ENCODE measurements around the gene LSG1.

GRCh38 chr3:194647747-194648146, 24.2 kb downstream of the LSG1 start:
- TF ChIP-seq EP300 (IDR thresholded peaks at IDR 0.05; ENCODE audit: low read depth in 2 of 2, low read length in 2 of 2) (no peak), EP300 (CRISPR knock-in tag; IDR thresholded peaks at IDR 0.05; ENCODE audit: borderline replicate concordance) (no peak), RFX5 (IDR thresholded peaks at IDR 0.05; ENCODE audit: low read depth, low read length) (no peak), ZNF136 (CRISPR knock-in tag; IDR thresholded peaks at IDR 0.05; ENCODE audit: low read depth) (no peak)

Data from HepG2 (cell line).